K562 (cell line): Measurements from ENCODE around the gene ETNK1. TPM values are rescaled to one million over a fixed set of nuclear protein-coding genes. Genes with fewer than 3 reads are reported as not detected.

Experiments
- ATAC-seq: fragments of 200-7000 bp; cut with Tn5 transposase; 3 replicates; pipeline ENCODE4 v1.9.1; 2020; ENCODE audit warnings: moderate library complexity
- BruUV-seq: library from RNA; stranded (reverse); fragments of 400-500 nt; replicated peaks from 2 replicates; lab custom pipeline; 2021; lab: Mats Ljungman, UMichigan
- CTCF ChIA-PET: fragments of 300-600 bp; formaldehyde crosslinking; extraction: SDS; loops from one replicate; lab custom pipeline; 2021; ENCODE audit warnings: low intra/inter-chr PET ratio; lab: Yijun Ruan, JAX
- POLR2A ChIA-PET: fragments of 300-600, 350-650 bp; sonication (Branson Sonifier 250); formaldehyde crosslinking; extraction: SDS; loops from one replicate; lab custom pipeline; 2021; ENCODE audit warnings: antibody characterized with exemption, inconsistent platforms; lab: Yijun Ruan, JAX
- DNase-seq, 4 experiments: peaks; one replicate each; pipeline versions ENCODE4 v3.0.0 to v3.0.0-alpha.2; 2011 to 2018; ENCODE audit warnings: low spot score in 3 of 4, mixed read lengths in 3 of 4; ENCODE audit errors: extremely low read depth in 1 of 4
- FAIRE-seq: peaks from 2 replicates; lab custom pipeline; 2011; peaks lifted over from hg19 to GRCh38; lab: Jason Lieb, UNC
- H2AFZ ChIP-seq: 2 replicates; pipeline ENCODE4 v1.6.0; 2011; ENCODE audit warnings: low read depth, low read length, control low read depth, inconsistent platforms
- H3K27ac ChIP-seq: fragments of 200-600 bp; 3 replicates; pipeline ENCODE4 v1.8.0; 2011; ENCODE audit warnings: low read depth, mild to moderate bottlenecking, control low read depth, inconsistent platforms, low read length, moderate library complexity, mixed read lengths; ENCODE audit errors: extremely low read depth
- H3K27me3 ChIP-seq, 2 experiments: fragments of 300-600 bp in 1 of 2; 2 replicates in 1 of 2; 3 replicates in 1 of 2; pipeline versions ENCODE4 v1.6.0 to v1.8.0; 2011; ENCODE audit warnings: inconsistent platforms in 2 of 2, low read length in 2 of 2, mild to moderate bottlenecking in 1 of 2, mixed read lengths in 1 of 2, moderate library complexity in 1 of 2; ENCODE audit not compliant: control insufficient read depth in 2 of 2, insufficient read depth in 2 of 2
- H3K36me3 ChIP-seq: fragments of 300-600 bp; 3 replicates; pipeline ENCODE4 v1.8.0; 2011; ENCODE audit warnings: mild to moderate bottlenecking, low read length, inconsistent platforms; ENCODE audit not compliant: control insufficient read depth, insufficient read depth
- H3K4me1 ChIP-seq, 2 experiments: fragments of 200-600 bp in 1 of 2; replicated peaks in 1 of 2; 2 replicates in 1 of 2; 3 replicates in 1 of 2; pipeline versions ENCODE4 v1.5.1 to v1.8.0; 2011; ENCODE audit warnings: inconsistent platforms in 2 of 2, low read length in 2 of 2, mild to moderate bottlenecking in 1 of 2, mixed read lengths in 1 of 2, moderate library complexity in 1 of 2; ENCODE audit not compliant: control insufficient read depth in 2 of 2, insufficient read depth in 2 of 2
- H3K4me2 ChIP-seq: 2 replicates; pipeline ENCODE4 v1.6.1; 2011; ENCODE audit warnings: low read length, control low read depth, inconsistent platforms, mixed read lengths; ENCODE audit not compliant: insufficient read depth
- H3K4me3 ChIP-seq: fragments of 200-600 bp; sonication (generic), shearing (Covaris generic); 2 replicates; pipeline ENCODE4 v1.5.1; 2016; ENCODE audit warnings: control low read depth, inconsistent platforms
- H3K79me2 ChIP-seq: fragments of 200-600 bp; 3 replicates; pipeline ENCODE4 v1.8.0; 2011; ENCODE audit warnings: low read length, inconsistent platforms; ENCODE audit not compliant: control insufficient read depth, insufficient read depth
- H3K9ac ChIP-seq, 2 experiments: 2 replicates each; pipeline versions ENCODE4 v1.6.0 to v1.6.1; 2011; ENCODE audit warnings: low read depth in 2 of 2, low read length in 2 of 2, control low read depth in 1 of 2, inconsistent platforms in 1 of 2, mild to moderate bottlenecking in 1 of 2, mixed read lengths in 1 of 2; ENCODE audit not compliant: insufficient read depth in 1 of 2
- H3K9me1 ChIP-seq: one replicate; pipeline ENCODE4 v1.6.0; 2011; ENCODE audit warnings: inconsistent platforms, mild to moderate bottlenecking, low read length, moderate library complexity; ENCODE audit not compliant: control insufficient read depth, insufficient read depth
- H3K9me3 ChIP-seq: replicated peaks from 2 replicates; pipeline ENCODE4 v1.5.1; 2011; ENCODE audit warnings: low read depth, low read length, inconsistent platforms; ENCODE audit not compliant: control insufficient read depth, insufficient read depth
- H4K20me1 ChIP-seq: replicated peaks from 2 replicates; pipeline ENCODE4 v1.6.1; 2011; ENCODE audit warnings: low read length, inconsistent platforms, mixed read lengths; ENCODE audit not compliant: control insufficient read depth, insufficient read depth
- ARID2 ChIP-seq: fragments of 450-650 bp; IDR thresholded peaks from 2 replicates; pipeline ENCODE4 v1.6.1; 2017; ENCODE audit warnings: antibody characterized with exemption, mild to moderate bottlenecking
- CAMTA2 ChIP-seq: fragments of 250-450 bp; sonication (Bioruptor Pico); conservative IDR thresholded peaks from 2 replicates; pipeline ENCODE4 v1.5.1; 2022
- CEBPG ChIP-seq, 3 experiments: fragments of 200-800 bp in 1 of 3; sonication (Bioruptor generic) in 1 of 3; sonication (generic) in 1 of 3; formaldehyde crosslinking in 1 of 3; IDR thresholded peaks in 2 of 3; conservative IDR thresholded peaks in 1 of 3; 2 replicates each; pipeline versions ENCODE4 v1.6.1 to v1.8.0; 2016 to 2022; ENCODE audit warnings: missing compliant biosample characterization in 2 of 3, missing genetic modification characterization in 2 of 3, mild to moderate bottlenecking in 1 of 3, missing genetic modification reagents in 1 of 3
- CHD1 ChIP-seq: fragments of 200-600 bp; sonication (generic); IDR thresholded peaks from one replicate; pipeline ENCODE4 v1.6.1; 2012; ENCODE audit warnings: mild to moderate bottlenecking, moderate library complexity, low read length, inconsistent platforms
- DMBX1 ChIP-seq: fragments of 250-450 bp; sonication (Bioruptor Pico); IDR thresholded peaks from 2 replicates; pipeline ENCODE4 v1.8.0; 2022; ENCODE audit warnings: inconsistent platforms, mild to moderate bottlenecking, moderate library complexity, borderline replicate concordance
- ELF4 ChIP-seq: fragments of 450-650 bp; formaldehyde crosslinking; IDR thresholded peaks from 2 replicates; pipeline ENCODE4 v1.4.0; 2022; ENCODE audit warnings: missing genetic modification characterization
- FOXM1 ChIP-seq, 2 experiments: fragments of 450-650 bp in 1 of 2; sonication (generic) in 1 of 2; formaldehyde crosslinking in 1 of 2; IDR thresholded peaks; 2 replicates each; pipeline versions ENCODE4 v1.6.1 to v1.9.0; 2017 to 2022; ENCODE audit warnings: low read depth in 2 of 2, mild to moderate bottlenecking in 2 of 2, missing genetic modification reagents in 1 of 2, moderate library complexity in 1 of 2
- GTF3C2 ChIP-seq: IDR thresholded peaks from 3 replicates; pipeline ENCODE4 v1.6.1; 2011; ENCODE audit warnings: borderline replicate concordance, mild to moderate bottlenecking, moderate library complexity; ENCODE audit not compliant: insufficient read length; ENCODE audit errors: extremely low read depth
- KLF6 ChIP-seq: fragments of 250-450 bp; sonication (Bioruptor Pico); IDR thresholded peaks from 2 replicates; pipeline ENCODE4 v1.4.0; 2020; ENCODE audit warnings: mild to moderate bottlenecking, moderate library complexity, borderline replicate concordance
- MXD1 ChIP-seq: fragments of 250-450 bp; sonication (Bioruptor Pico); IDR thresholded peaks from 2 replicates; pipeline ENCODE4 v1.8.0; 2021; ENCODE audit warnings: borderline replicate concordance, mild to moderate bottlenecking, moderate library complexity; ENCODE audit not compliant: poor library complexity, severe bottlenecking
- PTRF ChIP-seq: fragments of 450-650 bp; IDR thresholded peaks from 2 replicates; pipeline ENCODE4 v1.6.1; 2016; ENCODE audit warnings: mild to moderate bottlenecking, missing genetic modification characterization, missing compliant biosample characterization
- RUNX1 ChIP-seq: sonication (generic); IDR thresholded peaks from 2 replicates; pipeline ENCODE4 v1.6.1; 2016; ENCODE audit warnings: antibody characterized with exemption, low read depth
- ZNF140 ChIP-seq: fragments of 250-450 bp; sonication (Bioruptor Pico); IDR thresholded peaks from 2 replicates; pipeline ENCODE4 v1.8.0; 2021; ENCODE audit warnings: moderate library complexity, mild to moderate bottlenecking, inconsistent platforms
- WGBS: fragments of 100-300 bp; shearing (Covaris generic); methylation state at CpG from one replicate; pipeline ENCODE4 v1.1.6; 2016; ENCODE audit warnings: low coverage, mixed read lengths; ENCODE audit not compliant: insufficient coverage; ENCODE audit errors: missing lambda C conversion rate; 5-methylcytosine and 5-hydroxymethylcytosine counted together
- in situ Hi-C: fragments of 300-500 bp; cut with MboI; formaldehyde crosslinking; loops from 4 replicates; pipeline ENCODE4 v1.15.0; 2018; ENCODE audit warnings: inconsistent platforms, mixed read lengths
- intact Hi-C: fragments of 100-400 bp; cut with micrococcal nuclease; formaldehyde crosslinking; loops from 2 replicates; pipeline ENCODE4 v1.14.2; 2022
- polyA plus RNA-seq, 8 experiments: library from polyadenylated mRNA; depleted of rRNA in 4 of 8; stranded (reverse) in 5 of 8; unstranded in 3 of 8; fragments of >200 nt; fragmentation: Nextera tagmentation in 2 of 8; fragmentation: Illumina TruSeq in 1 of 8; extraction: Ambion mirVana in 2 of 8; extraction: Trizol in 1 of 8; gene quantifications; 2 replicates each; pipeline versions ENCODE4 v1.2.1 to v1.2.3, GENCODE V29; 2011 to 2014; ENCODE audit warnings: inconsistent platforms in 1 of 8, missing spikeins in 1 of 8
- total RNA-seq, 7 experiments: library from RNA; depleted of rRNA in 6 of 7; stranded (reverse); fragments of >200 nt in 6 of 7; fragmentation: Illumina TruSeq in 2 of 7; extraction: Trizol in 2 of 7; gene quantifications; 2 replicates each; pipeline versions ENCODE4 v1.2.1 to v1.2.3, GENCODE V29; 2011 to 2021; ENCODE audit warnings: low replicate concordance in 1 of 7
- TF ChIP-seq, protein P1 (sequence below): fragments of 150-350 bp; conservative IDR thresholded peaks from 2 replicates; pipeline ENCODE4 v1.6.1; 2014; ENCODE audit warnings: low read length

ETNK1 gene
- total and polyA plus RNA-seq, 9 of the 15 experiments (the other 6 are each of a cell fraction or from before 2014, with no cell fraction given) = 10.0 to 70.5 (median 36.0) TPM

GRCh38 chr12:22672951-22673350 lies 48.0 kb downstream of the ETNK1 start:
- BruUV-seq = no TSS peak
- Histone ChIP-seq H3K4me1 (no peaks in the 10 kb centered on the region), H3K79me2 (no peaks in the 10 kb centered on the region), H3K27ac (no peak overlapping the region), H2AFZ (no peak overlapping the region), H3K36me3 (peaks cover 63% of the 10 kb centered on the region), H3K9me3 (no peaks in the 10 kb centered on the region), H3K4me3 (no peak overlapping the region), H3K9me1 (no peaks in the 10 kb centered on the region), H3K9ac (no peak overlapping the region), H3K4me2 (no peak overlapping the region), H3K27me3 (no peaks in the 10 kb centered on the region), H4K20me1 (no peaks in the 10 kb centered on the region)
- ATAC-seq = no peak
- WGBS = 94% methylated on average over 3 of the region's 3 CpGs
- CTCF ChIA-PET = interaction anchor here (0.6 kb wide), 1 partner anchor 39 kb away, joined by 3 read pairs; no protein-coding TSS in a partner anchor
- TF ChIP-seq MXD1 (CRISPR knock-in tag) = no peak
- TF ChIP-seq, protein P1, sequence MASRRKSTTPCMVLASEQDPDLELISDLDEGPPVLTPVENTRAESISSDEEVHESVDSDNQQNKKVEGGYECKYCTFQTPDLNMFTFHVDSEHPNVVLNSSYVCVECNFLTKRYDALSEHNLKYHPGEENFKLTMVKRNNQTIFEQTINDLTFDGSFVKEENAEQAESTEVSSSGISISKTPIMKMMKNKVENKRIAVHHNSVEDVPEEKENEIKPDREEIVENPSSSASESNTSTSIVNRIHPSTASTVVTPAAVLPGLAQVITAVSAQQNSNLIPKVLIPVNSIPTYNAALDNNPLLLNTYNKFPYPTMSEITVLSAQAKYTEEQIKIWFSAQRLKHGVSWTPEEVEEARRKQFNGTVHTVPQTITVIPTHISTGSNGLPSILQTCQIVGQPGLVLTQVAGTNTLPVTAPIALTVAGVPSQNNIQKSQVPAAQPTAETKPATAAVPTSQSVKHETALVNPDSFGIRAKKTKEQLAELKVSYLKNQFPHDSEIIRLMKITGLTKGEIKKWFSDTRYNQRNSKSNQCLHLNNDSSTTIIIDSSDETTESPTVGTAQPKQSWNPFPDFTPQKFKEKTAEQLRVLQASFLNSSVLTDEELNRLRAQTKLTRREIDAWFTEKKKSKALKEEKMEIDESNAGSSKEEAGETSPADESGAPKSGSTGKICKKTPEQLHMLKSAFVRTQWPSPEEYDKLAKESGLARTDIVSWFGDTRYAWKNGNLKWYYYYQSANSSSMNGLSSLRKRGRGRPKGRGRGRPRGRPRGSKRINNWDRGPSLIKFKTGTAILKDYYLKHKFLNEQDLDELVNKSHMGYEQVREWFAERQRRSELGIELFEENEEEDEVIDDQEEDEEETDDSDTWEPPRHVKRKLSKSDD = no peak
- TF ChIP-seq RUNX1 = no peak
- TF ChIP-seq ARID2 = no peak
- TF ChIP-seq CEBPG (CRISPR knock-in tag; IDR thresholded peaks at IDR 0.05) = no peak
- TF ChIP-seq CEBPG (tag; conservative IDR thresholded peaks at IDR 0.05 in 1 of 2, IDR thresholded peaks at IDR 0.05 in 1 of 2) = no peak
- TF ChIP-seq ZNF140 (CRISPR knock-in tag) = no peak
- no peak for TF ChIP-seq PTRF
- no peak for TF ChIP-seq FOXM1 (IDR thresholded peaks at IDR 0.05; ENCODE audit: low read depth)
- no peak for TF ChIP-seq FOXM1 (CRISPR knock-in tag; IDR thresholded peaks at IDR 0.05; ENCODE audit: low read depth)
- TF ChIP-seq CHD1 = no peak
- TF ChIP-seq KLF6 (CRISPR knock-in tag) = no peak
- TF ChIP-seq GTF3C2 = no peak
- TF ChIP-seq DMBX1 = no peak
- no peak for TF ChIP-seq ELF4 (CRISPR knock-in tag)
- no peak for TF ChIP-seq CAMTA2 (CRISPR knock-in tag)
- DNase-seq = no peak
- FAIRE-seq = no peak
- in situ Hi-C loops = no loop called here
- POLR2A ChIA-PET = no interaction called here
- intact Hi-C loops = no loop called here
